Measurements from ENCODE around the gene KANK2.
"Not testable (repeated sequence)": the region's sequence is repeated elsewhere in the genome, so short reads cannot be mapped to it uniquely, and the experiment has no call there.

Gene KANK2

GRCh38 chr19:11175920-11176319 lies 21.4 kb downstream of the KANK2 start:
- DNase-seq = no peak

DNA sequence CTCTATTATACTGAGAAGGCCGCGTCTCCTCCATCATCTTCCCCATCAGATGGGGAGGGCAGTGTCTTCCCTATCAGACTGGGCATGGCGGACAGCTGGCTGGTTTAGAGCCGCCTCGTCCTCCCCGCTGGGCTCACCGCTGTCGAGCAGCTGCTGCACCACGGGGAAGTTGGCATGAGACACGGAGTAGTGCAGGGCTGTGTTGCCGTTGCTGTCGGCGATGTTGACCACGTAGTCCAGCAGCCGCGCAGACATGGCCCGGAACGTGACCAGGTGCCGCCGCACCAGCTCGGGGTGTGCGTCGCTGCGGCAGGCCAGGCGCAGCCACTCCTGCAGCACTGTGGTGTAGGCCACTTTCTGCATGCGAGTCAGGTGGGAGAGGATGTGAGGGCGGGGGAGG lies 23.0 kb downstream of the KANK2 start:
- DNase-seq = no peak

DNA sequence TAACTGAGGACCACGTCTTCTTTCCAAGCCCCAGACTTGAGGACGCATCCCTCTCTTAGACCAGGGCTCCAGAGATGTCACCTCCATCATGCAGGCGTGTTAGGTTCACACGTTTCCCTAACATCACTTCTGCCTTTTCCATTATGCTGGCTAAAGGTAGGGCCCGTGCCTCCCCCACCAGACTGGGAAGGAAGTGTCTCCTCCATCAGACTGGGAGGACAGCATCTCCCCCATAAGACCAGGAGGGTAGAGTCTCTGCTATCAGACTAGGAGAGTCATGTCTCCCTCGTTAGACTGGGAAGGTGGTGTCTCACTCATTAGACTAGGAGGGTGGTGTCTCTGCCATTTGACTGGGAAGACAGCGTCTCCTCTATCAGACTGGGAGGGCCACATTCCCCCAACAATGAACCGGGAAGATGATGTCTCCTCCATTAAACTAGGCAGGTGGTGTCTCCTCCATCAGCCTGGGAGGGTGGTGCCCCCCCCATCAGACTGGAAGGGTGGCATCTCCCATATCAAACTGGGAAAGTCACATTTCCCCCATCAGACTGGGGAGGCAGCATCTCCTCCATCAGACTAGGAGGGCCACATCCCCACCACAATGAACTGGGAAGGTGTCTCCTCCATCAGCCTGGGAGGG lies 23.7 kb downstream of the KANK2 start:
- no peak for DNase-seq

DNA sequence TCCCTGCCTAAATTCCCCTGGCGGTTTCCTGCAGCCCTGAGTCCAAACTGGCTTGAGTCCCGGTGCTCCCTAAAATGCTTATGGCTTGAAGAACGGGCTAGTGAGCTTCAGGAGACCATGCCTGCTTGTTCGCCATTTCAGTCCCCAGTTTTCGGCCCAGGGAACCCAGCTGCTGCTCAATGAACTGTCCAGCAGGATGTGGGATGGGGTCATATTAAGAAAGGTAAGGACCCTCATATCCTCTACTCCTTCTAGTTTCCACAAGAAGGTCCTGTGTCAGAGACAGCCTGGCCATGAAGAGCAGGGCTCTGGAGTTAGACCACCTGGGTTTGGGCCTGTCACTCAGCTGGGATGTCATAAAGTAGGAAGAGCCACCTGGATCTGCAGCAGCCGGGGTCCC lies 24.8 kb downstream of the KANK2 start:
- no peak for DNase-seq

DNA sequence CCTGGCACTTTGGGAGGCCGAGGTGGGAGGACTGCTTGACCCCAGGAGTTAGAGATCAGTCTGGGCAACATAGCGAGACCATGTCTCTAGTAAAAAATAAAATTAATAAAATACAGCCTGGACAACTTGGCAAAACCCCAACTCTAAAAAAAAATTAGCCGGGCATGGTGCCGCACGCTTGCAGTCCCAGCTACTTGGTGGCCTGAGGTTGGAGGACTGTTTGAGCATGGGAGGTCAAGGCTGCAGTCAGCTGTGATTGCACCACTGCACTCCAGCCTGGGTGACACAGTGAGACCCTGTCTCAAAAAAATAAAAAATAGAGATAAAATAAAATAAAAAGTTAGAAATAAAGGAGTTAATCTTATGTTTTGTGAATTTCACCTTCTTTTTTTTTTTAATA lies 26.2 kb downstream of the KANK2 start:
- DNase-seq = no peak

GRCh38 chr19:11169896-11170678 lies 27.3 kb downstream of the KANK2 start:
- no peak for DNase-seq

DNA sequence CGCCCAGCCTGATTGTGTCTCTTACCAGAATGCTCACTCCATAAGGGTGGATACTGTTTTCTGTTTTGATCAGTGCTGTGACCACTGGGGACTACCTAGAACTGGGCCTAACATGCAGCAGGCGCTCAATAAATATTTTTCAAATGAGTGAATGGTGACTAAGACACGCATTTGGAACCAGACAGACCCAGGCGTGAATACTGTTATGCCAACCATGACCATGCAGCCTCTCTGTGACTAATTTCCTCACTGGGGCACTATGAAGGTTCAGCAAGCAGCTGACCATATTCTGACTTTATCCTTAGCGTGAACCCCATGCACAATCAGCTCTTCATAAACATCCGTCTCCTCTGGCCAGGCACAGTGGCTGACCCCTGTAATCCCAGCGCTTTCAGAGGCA lies 28.8 kb downstream of the KANK2 start:
- no peak for DNase-seq

- no peak for DNase-seq
Observed at GRCh38 chr19:11166281-11167142, 30.8 kb downstream of the KANK2 start.

- DNase-seq = no peak
Observed at GRCh38 chr19:11165486-11166030, 31.8 kb downstream of the KANK2 start.

DNA sequence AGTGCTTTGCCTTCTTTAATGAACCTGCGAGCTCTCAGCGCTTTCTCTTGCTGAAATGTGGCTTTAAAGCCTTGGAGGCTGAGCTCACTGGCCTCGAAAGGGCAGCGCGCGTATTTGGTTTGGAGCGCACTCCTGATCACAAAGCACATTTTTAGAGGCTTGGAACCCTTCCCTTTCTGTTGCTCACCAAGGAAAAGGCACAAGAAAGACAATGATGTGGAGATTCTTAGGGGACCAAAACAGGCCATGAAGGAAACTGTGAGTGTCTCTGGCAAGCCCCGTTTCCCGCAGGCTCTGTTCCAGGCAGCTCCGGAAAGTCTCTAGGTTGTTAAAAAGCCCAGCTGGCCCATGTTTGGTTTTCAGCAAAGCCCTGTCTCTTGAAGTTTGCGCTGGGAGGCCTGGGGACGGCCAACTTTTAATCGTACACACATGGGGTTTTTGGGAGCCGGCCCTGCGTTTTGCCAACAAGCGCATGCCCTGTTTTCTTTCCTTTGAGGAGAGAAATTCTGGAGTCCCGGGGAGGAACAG lies 32.4 kb downstream of the KANK2 start:
- peak in 49 of 56 donors; percentile 4 to 81 (median 44) for DNase-seq

DNA sequence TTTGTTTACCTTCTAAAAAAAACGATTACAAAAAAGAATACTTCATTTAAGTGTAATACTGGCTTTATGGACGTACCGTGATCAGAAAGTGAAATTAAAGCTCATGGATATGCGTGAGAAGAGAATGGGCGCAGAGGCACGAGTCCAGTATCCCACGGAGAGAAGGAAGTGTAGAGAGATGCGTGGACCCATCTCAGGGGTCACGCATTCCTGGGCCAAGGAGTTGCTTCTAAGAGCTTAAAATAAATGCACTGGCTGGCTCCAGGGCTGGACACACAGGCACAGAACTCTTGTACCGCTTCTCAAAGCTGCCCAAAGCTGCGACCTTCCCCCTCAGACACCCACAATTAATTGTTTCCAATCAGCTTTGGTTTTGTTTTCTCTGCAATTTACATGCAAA lies 33.0 kb downstream of the KANK2 start:
- DNase-seq = peak in 4 of 56 donors; percentile 2 to 8 (median 4)

DNA sequence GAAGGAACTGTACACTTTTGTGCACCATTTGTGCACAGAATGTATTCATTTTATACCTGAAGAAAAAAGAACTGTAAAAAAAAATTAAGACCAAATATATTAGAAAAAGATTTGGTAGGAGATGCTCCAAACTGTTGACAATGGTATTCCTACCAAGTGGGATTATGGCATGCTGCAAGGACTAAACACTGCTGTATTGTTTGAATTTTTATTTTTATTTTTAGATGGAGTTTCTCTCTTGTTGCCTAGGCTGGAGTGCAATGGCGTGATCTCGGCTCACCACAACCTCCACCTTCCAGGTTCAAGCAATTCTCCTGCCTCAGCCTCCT lies 36.9 kb downstream of the KANK2 start:
- DNase-seq = not testable (repeated sequence)

DNA sequence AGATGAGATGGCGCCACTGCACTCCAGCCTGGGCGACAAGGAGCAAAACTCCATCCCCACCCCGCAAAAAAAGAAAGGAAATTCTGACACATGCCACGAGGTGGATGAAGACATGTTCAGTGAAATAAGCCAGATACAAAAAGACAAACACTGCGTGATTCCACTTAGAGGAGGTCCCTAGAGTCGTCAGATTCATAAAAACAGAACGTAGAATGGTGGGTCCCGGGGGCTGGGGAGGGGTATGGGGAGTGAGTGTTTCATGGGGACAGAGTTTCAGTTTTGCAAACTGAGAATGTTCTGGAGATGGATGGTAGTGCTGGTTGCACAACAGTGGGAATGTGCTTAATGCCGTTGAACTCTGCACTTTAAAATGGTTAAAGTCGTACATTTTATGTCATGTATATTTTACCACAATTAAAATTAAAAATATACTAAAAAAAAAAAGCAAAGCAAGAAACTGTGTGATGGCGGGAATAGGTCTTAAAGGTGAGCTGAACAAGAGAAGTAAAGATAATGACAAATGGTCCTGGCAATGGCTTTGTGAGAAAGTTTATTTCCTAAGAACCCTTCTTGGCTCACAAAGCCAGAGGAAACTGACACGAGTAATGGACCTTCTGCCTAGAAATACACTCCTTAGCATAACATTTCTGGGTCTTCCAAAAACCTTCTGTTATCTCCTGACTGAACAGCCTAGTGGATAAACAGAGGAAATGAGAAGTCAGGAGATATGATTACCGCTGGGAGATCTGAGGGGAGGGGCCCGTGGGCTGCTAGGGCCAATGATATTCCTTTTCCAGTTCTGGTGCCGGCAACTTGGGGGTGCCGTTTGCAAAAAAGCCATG lies 37.5 kb downstream of the KANK2 start:
- no peak for DNase-seq

- DNase-seq = peak; percentile 45 to 99 (median 95)
Observed at GRCh38 chr19:11155373-11156120, 41.8 kb downstream of the KANK2 start, which contains the start of gene SPC24. Gene SPC24 (minus strand): TSS chr19:11155782. CDS start chr19:11155776, 6 bp downstream.

GRCh38 chr19:11154683-11155047 lies 42.7 kb downstream of the KANK2 start:
- no peak for DNase-seq

- peak in 12 of 56 donors; percentile 3 to 26 (median 16) for DNase-seq
Observed at GRCh38 chr19:11152318-11153062, 44.9 kb downstream of the KANK2 start.

GRCh38 chr19:11151181-11151580 lies 46.2 kb downstream of the KANK2 start:
- DNase-seq = no peak

- DNase-seq = no peak
Observed at GRCh38 chr19:11148001-11148400, 49.3 kb downstream of the KANK2 start.

- no peak for DNase-seq
Observed at GRCh38 chr19:11145536-11145924, 51.8 kb downstream of the KANK2 start.

All from amygdala (tissue), 56 donors.